ENCODE data around the gene GCK.

DNA sequence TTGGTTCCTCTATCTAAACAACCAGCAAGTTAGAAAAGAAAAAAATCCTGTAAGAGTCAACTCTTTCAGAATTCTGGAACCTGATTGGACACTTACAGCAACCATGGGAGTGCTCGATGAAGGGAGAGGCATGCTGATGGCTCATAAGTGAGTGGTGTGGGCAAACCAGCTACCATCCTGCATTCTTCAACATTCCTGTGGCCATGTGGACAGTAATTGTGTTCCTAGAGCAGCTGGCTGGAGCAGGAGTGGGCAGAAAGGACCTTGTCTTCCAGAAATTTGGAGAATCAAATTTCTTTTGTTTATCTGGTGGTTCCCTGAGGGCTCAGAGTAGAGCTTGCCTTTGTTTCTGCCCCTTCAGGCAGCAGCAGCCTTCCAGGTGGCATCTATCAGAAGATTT is 25.6 kb downstream of the GCK start:
- TF ChIP-seq, protein P1, sequence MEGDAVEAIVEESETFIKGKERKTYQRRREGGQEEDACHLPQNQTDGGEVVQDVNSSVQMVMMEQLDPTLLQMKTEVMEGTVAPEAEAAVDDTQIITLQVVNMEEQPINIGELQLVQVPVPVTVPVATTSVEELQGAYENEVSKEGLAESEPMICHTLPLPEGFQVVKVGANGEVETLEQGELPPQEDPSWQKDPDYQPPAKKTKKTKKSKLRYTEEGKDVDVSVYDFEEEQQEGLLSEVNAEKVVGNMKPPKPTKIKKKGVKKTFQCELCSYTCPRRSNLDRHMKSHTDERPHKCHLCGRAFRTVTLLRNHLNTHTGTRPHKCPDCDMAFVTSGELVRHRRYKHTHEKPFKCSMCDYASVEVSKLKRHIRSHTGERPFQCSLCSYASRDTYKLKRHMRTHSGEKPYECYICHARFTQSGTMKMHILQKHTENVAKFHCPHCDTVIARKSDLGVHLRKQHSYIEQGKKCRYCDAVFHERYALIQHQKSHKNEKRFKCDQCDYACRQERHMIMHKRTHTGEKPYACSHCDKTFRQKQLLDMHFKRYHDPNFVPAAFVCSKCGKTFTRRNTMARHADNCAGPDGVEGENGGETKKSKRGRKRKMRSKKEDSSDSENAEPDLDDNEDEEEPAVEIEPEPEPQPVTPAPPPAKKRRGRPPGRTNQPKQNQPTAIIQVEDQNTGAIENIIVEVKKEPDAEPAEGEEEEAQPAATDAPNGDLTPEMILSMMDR (IDR thresholded peaks at IDR 0.05; ENCODE audit: low read depth, low read length, missing input control), result no peak
- no peak for TF ChIP-seq NR2F2 (IDR thresholded peaks at IDR 0.05)
- no peak for TF ChIP-seq RAD21 (IDR thresholded peaks at IDR 0.05)
- TF ChIP-seq, protein P2, sequence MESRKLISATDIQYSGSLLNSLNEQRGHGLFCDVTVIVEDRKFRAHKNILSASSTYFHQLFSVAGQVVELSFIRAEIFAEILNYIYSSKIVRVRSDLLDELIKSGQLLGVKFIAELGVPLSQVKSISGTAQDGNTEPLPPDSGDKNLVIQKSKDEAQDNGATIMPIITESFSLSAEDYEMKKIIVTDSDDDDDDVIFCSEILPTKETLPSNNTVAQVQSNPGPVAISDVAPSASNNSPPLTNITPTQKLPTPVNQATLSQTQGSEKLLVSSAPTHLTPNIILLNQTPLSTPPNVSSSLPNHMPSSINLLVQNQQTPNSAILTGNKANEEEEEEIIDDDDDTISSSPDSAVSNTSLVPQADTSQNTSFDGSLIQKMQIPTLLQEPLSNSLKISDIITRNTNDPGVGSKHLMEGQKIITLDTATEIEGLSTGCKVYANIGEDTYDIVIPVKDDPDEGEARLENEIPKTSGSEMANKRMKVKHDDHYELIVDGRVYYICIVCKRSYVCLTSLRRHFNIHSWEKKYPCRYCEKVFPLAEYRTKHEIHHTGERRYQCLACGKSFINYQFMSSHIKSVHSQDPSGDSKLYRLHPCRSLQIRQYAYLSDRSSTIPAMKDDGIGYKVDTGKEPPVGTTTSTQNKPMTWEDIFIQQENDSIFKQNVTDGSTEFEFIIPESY (IDR thresholded peaks at IDR 0.05), result no peak
